Activated naive CD4-positive, alpha-beta T cell (primary cell): ENCODE measurements around the gene GNAS-AS1.

Source experiments
- DNase-seq, 4 experiments: peaks; one replicate each; lab custom pipeline; 2025; lab: John Stamatoyannopoulos, UW

The GNAS-AS1 gene

GRCh38 chr20:58778760-58779159 is 71.9 kb downstream of the GNAS-AS1 start:
- DNase-seq = no peak

- no peak for DNase-seq
Observed at GRCh38 chr20:58777657-58778056, 73.0 kb downstream of the GNAS-AS1 start.

- no peak for DNase-seq
Observed at GRCh38 chr20:58776109-58776508, 74.6 kb downstream of the GNAS-AS1 start.

- no peak for DNase-seq
Observed at GRCh38 chr20:58775371-58775770, 75.3 kb downstream of the GNAS-AS1 start.

GRCh38 chr20:58774667-58775263 is 75.9 kb downstream of the GNAS-AS1 start:
- DNase-seq = no peak

- DNase-seq = no peak
Observed at GRCh38 chr20:58774214-58774613, 76.5 kb downstream of the GNAS-AS1 start.

- DNase-seq = no peak
Observed at GRCh38 chr20:58772786-58773185, 77.9 kb downstream of the GNAS-AS1 start.
